GM18907 (cell line): Measurements from ENCODE around the gene APPL2.

Experiments used
- ATAC-seq: cut with Tn5 transposase; IDR thresholded peaks from one replicate; pipeline ENCODE4 v1.9.1; 2021; ENCODE audit warnings: mild to moderate bottlenecking, moderate library complexity; ENCODE audit not compliant: unreplicated experiment

APPL2 gene, protein sequence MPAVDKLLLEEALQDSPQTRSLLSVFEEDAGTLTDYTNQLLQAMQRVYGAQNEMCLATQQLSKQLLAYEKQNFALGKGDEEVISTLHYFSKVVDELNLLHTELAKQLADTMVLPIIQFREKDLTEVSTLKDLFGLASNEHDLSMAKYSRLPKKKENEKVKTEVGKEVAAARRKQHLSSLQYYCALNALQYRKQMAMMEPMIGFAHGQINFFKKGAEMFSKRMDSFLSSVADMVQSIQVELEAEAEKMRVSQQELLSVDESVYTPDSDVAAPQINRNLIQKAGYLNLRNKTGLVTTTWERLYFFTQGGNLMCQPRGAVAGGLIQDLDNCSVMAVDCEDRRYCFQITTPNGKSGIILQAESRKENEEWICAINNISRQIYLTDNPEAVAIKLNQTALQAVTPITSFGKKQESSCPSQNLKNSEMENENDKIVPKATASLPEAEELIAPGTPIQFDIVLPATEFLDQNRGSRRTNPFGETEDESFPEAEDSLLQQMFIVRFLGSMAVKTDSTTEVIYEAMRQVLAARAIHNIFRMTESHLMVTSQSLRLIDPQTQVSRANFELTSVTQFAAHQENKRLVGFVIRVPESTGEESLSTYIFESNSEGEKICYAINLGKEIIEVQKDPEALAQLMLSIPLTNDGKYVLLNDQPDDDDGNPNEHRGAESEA

DNA sequence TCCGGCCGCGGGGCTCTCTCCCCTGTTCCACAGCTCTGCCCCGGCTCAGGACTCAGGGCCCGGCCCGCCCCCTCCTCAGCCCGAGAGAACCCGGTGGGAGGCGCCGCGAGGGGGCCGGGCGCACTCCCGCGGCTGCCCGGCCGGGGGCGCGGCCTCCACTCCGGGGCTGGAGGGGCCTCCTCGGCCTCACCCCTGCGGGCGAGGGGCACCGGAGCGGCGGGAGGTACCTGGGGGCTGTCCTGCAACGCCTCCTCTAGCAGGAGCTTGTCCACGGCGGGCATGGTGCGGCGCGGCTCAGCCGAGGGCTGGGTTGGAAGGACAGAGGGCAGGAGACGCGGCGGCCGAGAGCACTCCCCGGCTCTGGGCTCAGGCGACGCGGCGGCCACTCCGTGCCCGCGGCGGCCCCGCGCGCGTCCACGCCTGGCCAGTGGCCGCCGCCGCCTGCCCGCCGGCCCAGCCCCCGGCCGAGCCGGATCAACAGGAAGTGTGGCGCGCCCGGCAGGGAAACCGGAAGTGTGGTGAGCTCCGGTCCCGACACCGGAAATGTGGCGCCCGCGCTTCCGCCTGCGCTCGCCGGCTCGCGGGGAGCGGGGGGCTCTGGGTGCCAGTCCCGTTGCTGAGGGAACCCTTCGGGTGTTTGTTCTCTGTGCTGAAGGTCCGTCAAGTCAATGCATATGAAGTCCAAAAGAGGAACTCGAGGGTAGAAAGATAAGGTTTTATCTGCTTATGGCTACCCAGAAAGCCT is at the start of gene APPL2:
Gene APPL2, minus strand, starts transcription at position 443 of the 745 bp plus-strand sequence. Its CDS starts 162 bp downstream, at position 281.
- ATAC-seq, result peak; percentile 74

DNA sequence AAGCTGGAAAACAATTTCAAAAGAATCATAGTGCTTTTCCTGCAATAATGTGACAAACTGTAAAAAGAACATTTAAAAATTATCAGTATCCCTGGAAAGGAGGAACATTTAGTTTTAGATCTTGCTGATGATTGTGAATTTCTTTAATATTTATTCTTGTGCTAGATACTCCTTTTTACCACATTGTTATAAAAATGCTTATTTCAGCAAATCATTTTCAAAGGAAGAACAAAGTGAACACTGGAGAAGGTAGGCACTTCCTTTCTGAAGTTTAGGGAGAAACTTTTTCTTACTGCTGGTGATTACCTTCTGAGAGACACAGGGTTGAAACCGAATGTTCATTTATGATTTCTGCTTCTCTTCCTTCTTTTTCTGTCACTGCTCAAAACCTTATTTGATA is 49.4 kb upstream of the APPL2 start:
- ATAC-seq, result no peak

DNA sequence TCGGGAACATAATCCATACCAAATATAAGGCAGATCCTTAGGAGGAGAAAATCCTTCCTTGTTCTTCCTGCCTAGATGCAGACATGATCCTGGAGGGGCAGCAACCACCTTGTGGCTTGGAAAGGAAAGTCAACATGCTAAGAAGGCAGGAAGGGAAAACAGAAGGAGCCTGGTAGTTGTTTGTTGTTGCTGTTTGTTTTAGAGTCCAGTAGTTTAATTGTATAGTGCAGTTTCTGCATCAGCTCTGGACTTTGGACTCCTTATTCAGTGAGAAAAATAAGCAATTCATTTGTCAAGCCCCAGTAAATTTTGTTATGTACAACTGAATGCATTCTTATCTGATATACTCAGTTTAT is 45.7 kb upstream of the APPL2 start:
- no peak for ATAC-seq

DNA sequence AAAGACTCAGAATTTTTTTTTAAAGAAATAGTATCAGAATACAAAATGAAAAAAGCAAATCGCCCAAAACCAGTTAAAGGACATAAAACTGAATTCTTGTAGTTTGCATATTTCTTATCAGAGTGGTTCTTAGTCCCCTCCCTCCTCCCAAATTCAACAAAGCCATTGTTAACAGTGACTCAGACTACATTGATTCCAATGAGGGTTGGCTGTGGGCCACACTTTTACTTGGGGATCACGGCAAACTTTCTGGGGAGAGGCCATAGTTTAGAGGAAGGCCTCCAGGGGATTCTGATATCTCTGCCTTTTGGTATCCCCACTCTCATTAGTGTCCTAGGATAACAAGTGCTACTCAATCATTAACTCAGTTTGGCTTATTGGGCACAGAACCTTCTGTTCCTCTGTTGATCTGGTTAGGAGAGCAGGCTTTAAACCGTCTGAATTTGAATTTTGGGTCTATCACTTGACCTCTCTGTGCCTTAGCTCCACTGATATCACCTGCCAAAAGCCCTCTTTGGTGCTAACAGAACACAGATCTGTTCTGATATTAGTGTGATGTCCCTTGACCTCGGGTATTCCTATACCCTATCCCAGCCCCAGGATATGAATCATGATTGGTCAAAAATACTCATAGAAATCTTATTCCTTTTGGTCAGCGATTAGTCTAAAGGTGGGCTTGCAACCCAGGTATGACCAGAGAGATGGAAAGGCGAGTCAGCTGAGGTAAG is 45.2 kb upstream of the APPL2 start:
- ATAC-seq, result no peak

DNA sequence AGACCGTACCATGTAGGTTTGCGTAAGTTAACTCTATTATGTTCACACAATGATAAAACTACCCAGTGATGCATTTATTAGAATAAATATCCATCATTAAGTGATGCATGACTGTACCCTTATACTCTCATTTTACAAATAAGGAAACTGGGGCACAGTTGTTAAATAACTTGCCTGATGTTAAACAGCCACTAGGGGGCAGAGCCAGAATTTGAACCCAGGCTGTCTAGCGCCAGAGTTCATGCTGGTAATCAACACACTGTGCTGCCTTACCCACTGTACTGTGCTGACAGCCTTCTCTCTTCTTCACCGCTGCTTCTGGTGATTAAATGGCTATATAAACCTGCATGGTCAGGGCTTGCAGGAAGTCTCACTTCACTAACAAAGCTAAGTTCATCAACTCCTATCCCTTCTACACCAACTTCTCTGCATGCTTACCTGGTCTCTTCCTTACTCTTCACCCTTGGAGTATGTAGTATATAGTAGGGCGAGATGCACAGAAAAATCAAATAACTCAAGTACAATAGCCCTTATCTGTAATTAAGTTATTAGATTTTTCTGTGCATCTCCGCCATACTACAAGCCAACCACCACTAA is 43.6 kb upstream of the APPL2 start:
- peak; percentile 44 for ATAC-seq

DNA sequence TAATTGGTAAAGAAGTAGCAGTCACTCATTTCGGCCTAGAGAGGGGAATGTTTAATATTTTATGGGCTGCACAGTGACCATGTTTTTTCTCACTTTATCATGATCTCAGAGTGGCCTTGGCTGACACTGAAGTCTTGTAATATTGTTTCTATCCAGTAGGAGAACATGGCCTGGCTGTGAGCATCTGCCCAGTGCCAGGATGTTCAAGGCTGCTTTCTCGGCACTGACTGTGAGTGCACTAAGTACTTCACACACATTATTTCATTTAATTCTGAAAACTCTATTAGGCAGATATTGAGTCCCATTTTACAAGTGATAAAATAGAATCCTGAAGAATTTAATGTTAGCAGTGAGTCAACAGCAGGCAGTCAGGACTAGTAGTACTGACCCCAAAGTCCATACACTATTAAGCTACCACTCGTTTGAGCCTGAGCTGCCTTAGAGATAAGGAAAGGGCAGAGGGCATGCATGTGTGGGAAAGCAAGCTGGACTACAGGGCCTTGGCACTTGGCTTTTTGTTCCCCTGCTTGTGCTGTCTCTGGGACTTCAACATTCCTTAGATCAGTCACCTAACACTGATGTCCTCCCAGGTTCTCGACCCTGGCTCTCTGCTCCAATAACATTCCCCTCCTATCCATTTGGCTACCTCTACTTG is 42.2 kb upstream of the APPL2 start:
- no peak for ATAC-seq

DNA sequence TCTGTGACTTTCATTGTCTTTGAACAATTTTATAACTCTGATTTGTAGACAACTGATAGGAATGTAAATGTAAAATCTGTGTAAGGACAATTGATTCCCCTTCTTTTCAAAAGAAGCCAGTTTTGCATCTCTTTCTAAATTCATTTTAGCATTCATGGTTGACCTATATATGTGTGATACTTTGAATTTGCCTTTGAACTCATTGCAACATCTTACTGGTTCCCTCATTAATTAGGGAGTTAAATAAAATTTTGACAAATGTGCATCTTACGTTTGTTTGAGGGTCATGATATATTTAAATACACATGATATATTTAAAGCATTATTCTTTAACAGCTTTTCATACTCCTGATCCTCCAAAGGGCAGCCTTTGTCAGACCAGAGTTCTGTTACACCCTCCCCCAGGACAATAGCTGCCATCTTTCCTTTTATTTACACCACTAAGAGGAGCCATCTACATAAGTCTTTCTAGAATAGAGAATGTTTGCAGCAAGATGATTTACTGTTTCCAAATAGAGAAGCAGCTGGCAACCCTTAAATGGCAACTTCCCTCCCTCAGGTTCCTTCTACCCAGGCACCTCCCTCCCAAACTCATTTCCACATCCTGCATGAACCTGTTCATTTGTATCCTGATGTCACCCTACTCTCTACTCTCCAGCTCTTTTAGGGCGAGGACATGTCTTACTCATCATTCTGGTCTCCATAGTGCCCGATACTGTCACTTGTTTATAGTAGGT is 40.2 kb upstream of the APPL2 start:
- no peak for ATAC-seq

DNA sequence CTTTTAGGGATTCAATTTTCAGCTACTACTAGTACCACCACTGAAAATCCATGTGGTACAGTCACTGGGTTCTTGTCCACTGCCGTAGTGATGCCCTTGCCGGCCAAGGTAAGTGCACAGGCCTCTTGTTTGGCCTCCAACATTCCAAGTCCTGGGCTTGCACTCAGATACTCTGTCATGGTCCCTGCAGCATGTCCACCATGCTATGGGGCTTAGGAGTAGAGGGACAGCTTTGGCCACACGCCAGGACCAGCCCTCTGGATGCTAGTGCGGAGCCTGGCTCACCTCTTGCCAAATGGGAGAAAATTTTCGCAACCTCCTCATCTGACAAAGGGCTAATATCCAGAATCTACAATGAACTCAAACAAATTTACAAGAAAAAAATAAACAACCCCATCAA is 38.6 kb upstream of the APPL2 start:
- ATAC-seq, result no peak

DNA sequence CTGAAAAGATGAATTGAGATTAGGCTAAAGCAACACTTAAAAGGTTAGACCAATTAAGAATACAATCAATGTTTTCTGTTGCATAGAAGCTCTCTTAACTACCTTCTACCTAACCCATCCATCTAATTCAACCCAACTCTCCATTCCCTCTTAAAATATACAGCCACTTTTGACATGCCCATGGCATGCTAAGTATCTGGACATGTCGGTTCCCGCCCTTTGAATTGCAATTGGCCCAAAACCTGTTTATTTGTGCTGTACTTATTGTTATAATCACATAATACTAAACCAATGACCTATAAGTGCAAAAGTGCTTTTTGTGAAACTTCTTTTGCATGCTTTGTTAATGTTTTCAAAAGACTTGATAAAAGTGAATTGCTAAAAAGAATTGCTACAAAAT is 37.6 kb upstream of the APPL2 start:
- no peak for ATAC-seq

DNA sequence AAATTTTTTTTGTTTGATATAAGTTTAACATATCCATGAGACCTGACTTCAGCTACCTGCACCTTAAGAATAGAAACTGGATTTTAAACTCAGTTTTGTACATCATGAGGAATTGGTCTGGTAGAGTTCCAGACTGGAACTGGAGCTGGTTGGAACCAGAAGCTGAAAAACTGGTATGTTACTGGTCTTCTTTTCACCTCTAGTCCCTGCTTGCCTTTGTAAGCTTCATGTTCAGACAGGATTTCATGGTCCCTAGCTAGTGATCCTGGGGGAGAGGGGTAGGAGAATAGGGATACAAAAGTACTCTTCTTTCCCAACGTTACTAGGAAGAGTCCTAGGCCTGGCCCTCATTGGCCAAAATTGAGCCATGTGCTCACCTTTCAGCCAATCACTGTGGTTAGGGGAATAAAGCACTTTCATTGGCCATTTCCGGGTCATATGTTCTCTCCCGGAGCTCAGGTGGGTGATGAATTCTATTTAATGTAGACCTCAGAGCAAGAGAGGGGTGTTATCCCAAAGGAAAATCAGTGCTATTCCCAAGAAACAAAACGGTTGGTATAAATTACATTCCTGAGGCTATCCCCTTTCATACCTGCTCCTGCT is 36.9 kb upstream of the APPL2 start:
- ATAC-seq, result no peak

DNA sequence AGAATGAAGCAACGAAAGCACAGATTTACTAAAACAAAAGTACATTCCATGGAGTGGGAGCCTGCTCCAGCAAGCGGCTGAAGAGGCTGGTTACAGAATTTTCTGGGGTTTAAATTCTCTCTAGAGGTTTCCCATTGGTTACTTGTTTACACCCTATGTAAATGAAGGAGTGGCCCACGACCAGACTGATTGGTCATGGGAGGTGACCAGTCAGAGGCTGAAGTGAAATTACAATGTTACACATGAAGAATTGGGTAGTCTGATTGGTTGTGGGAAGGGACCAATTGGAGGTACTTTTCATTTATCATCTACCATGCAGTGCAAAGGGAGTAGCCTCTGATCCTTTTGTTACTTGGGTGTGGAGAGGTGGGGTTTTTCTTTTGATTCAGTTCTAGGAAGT is 36.2 kb upstream of the APPL2 start:
- no peak for ATAC-seq

DNA sequence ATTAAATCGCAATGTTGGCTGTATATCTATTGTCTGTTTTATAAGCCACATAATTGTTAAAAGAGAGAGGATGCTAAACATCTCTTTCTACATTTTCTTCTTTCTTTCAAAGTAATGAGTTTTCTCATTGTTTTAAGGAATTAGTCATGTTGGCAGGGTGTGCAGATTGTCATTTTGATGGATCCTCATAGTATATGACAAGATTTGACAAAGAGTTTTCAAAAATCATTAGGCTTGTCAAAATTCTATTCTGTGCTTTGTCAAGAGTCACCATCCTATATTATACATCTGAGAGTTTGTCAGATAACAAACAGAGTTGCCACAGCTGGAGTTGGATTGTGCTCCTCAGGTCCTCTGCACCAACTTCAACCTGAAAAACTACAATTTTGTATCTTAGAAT is 35.4 kb upstream of the APPL2 start:
- ATAC-seq, result no peak

DNA sequence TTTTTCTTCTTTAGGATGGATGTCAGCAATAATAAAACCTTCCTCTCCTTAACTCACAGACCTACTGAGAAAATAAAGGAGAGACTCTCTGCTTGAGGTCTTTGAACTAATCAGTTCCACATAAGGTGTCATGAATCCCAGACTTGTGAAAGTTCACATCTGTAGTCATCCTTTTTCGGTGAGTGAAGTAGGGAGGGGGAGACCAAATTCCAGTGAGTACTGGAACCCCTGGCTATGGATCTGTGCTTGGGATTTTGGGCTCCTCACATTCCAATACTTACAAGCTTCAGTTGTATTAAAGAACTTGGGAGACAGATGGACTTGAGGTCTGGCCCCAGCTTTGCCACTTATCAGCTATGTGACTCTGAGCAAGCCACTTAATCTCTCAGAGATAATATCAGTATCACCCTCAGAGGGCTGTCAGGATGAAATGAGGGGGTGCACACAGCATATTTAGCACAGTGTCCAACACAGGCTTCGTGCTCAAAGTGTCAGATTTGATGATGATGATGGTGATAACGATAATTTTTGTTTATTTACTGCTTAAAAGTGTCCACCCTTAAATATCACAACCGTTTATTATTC is 34.8 kb upstream of the APPL2 start:
- ATAC-seq, result no peak

DNA sequence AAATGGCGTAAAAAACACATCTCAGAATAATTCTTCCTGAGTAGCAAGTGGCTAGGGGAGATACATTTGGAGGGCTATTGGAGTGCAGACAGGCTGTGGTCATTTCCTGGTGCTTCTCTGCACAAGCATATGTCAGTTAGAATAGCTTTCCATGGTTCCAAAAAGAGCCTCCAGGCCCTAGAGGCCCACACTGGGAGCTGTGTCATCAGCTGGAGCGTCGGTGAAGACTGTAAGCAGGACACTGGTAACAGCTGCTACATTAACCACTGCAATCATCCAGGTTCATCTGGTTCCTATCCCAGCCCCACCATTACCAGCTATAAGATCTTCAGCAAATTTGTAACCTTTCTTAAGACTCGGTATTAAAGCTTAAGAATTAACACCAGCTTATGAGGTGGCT is 31.7 kb upstream of the APPL2 start:
- ATAC-seq, result no peak

DNA sequence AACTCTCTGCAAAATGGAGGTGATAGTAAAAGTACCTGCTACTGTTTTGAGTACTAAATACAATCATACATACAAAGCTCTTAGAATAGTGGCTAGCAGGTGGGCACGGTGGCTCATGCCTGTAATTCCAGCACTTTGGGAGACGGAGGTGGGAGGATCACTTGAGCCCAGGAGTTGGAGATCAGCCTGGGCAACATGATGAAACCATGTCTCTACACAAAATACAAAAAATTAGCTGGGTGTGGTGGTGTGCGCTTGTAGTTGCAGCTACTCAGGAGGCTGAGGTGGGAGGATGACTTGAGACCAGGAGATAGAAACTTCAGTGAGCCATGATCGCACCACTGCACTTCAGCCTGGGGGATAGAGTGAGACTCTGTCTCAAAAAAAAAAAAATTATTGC is 28.8 kb upstream of the APPL2 start:
- no peak for ATAC-seq

DNA sequence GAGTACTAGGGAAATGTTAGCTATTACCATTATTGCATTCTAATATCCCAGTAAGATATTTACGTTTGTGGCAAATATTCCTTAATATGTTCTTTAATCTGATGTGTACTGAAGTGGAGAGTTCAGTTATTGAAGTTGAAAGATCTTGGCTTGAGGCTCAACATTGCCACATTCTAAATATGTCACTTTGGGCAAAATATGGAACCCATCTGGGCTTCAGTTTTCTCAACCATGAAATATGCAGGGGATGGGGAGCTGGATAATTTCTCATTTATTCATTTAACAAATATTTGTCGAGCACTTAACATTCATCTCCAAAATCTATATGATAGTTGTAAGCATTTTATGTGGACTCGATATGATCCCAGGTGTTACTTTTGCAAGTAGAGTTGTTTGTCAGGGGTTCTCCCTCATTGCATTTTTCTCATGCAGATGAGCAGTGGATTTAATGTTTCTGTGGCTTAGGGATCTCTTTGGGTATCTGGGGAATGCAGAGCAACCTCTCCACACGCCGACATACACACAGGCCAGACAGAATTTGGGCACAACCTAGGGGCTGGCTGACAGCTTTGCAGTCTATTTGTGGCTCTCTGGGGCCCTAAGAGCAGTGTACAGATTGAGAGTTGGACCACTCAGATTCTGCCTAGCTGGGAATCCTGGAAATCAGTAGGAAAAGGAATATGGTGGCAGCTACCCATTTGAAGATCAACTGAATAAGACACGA is 26.6 kb upstream of the APPL2 start:
- ATAC-seq, result no peak

DNA sequence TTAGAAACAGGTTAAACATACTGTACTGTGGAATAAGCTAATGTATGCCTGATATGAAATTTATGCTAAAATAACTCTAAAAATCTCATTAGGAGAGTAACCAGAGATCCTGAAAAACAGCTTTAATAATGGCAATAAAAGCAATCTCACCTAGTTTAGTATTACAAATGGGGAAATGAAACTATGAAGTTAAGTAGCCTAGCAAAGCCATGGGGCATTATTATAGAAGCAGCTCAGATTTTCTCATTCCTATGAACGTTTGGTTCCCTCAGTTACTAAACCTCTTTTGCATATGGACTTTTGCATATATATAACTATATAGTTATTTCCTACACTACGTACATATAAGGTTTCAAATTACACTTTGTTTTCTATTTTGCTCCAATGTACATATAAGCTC is 25.0 kb upstream of the APPL2 start:
- ATAC-seq, result no peak

DNA sequence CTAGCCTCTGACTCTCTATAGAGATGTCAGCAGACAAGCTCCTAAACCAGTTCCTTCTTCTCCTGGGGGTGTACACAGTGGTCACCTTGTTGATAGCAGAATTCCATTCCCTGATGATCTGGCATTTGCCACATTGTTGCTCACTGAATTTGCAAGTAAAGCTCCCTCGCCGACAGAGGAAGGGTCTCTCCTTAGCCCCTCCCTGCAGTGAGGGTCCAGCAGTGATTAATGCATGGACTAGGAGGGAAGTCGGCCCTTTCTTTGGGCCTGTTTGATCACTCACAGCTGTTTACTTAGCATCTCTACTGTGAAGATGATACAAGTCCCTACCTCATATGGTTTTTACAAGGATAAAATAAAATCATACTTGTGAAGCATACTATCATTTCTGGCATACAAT is 23.3 kb upstream of the APPL2 start:
- ATAC-seq, result no peak
